T-helper 2 cell (primary cell): Measurements from ENCODE around the gene TFF2.

Source experiments
- DNase-seq, 5 experiments: peaks; one replicate each; pipeline versions ENCODE4 v3.0.0 to v3.0.0-alpha.2; 2012 to 2022

Gene TFF2

GRCh38 chr21:42346866-42347600, 3.8 kb downstream of the TFF2 start:
- no peak for DNase-seq

GRCh38 chr21:42346441-42346840, 4.4 kb downstream of the TFF2 start:
- no peak for DNase-seq

- no peak for DNase-seq
Measured at GRCh38 chr21:42344631-42345030, 6.2 kb downstream of the TFF2 start.

- DNase-seq = no peak
Measured at GRCh38 chr21:42343963-42344510, 6.8 kb downstream of the TFF2 start.

GRCh38 chr21:42343556-42343955, 7.2 kb downstream of the TFF2 start:
- DNase-seq = no peak

GRCh38 chr21:42343101-42343500, 7.7 kb downstream of the TFF2 start:
- DNase-seq = no peak

GRCh38 chr21:42341776-42342542, 8.8 kb downstream of the TFF2 start:
- DNase-seq = no peak

GRCh38 chr21:42340187-42341050, 10.4 kb downstream of the TFF2 start:
- no peak for DNase-seq

- DNase-seq = peak in 1 of 5 experiments; percentile 82
Measured at GRCh38 chr21:42338729-42339715, 11.8 kb downstream of the TFF2 start.

- peak; percentile 51 to 81 (median 73) for DNase-seq
Measured at GRCh38 chr21:42337830-42338728, 12.7 kb downstream of the TFF2 start.

- no peak for DNase-seq
Measured at GRCh38 chr21:42337276-42337675, 13.5 kb downstream of the TFF2 start.

GRCh38 chr21:42336054-42336453, 14.7 kb downstream of the TFF2 start:
- no peak for DNase-seq

GRCh38 chr21:42332557-42333317, 18.1 kb downstream of the TFF2 start:
- no peak for DNase-seq

- no peak for DNase-seq
Measured at GRCh38 chr21:42331660-42332059, 19.1 kb downstream of the TFF2 start.

- no peak for DNase-seq
Measured at GRCh38 chr21:42330380-42331371, 20.1 kb downstream of the TFF2 start.

GRCh38 chr21:42324896-42325295, 25.9 kb downstream of the TFF2 start:
- no peak for DNase-seq

GRCh38 chr21:42321845-42322244, 28.9 kb downstream of the TFF2 start:
- DNase-seq = no peak

GRCh38 chr21:42321231-42321630, 29.6 kb downstream of the TFF2 start:
- DNase-seq = no peak
